Uterus (tissue), 4 donors: Measurements from ENCODE around the gene STX16. TPM values are rescaled to one million over a fixed set of nuclear protein-coding genes. Genes with fewer than 3 reads are reported as not detected.

Source experiments
- DNase-seq, 2 donors: peaks; one replicate each; pipeline ENCODE4 v3.0.0-alpha.2; 2019 to 2020
- H3K27ac ChIP-seq, 2 donors: fragments of 200-600 bp; sonication (generic); 1 replicate in 1 of 2; 2 replicates in 1 of 2; pipeline ENCODE4 v1.5.1; 2016 to 2018
- H3K27me3 ChIP-seq, 2 donors: fragments of 200-600 bp; sonication (generic); one replicate each; pipeline ENCODE4 v1.5.1; 2018 to 2019; ENCODE audit warnings: control low read depth in 1 of 2
- H3K36me3 ChIP-seq, 2 donors: fragments of 200-600 bp; sonication (generic); one replicate each; pipeline ENCODE4 v1.5.1; 2019; ENCODE audit warnings: control low read depth in 1 of 2
- H3K4me1 ChIP-seq, 2 donors: fragments of 200-600 bp; sonication (generic); one replicate each; pipeline ENCODE4 v1.5.1; 2018 to 2019; ENCODE audit warnings: control low read depth in 1 of 2
- H3K4me3 ChIP-seq, 2 donors: fragments of 200-600 bp; sonication (generic); 1 replicate in 1 of 2; 2 replicates in 1 of 2; pipeline ENCODE4 v1.5.1; 2018 to 2019; ENCODE audit warnings: mild to moderate bottlenecking in 1 of 2
- H3K9me3 ChIP-seq, 2 donors: fragments of 200-600 bp; sonication (generic); one replicate each; pipeline ENCODE4 v1.5.1; 2019; ENCODE audit warnings: control low read depth in 1 of 2
- CTCF ChIP-seq, 4 experiments: fragments of 200-600 bp in 2 of 4; fragments of 450-650 bp in 2 of 4; sonication (generic) in 2 of 4; IDR thresholded peaks; one replicate each; pipeline ENCODE4 v1.5.1; 2016 to 2019; ENCODE audit warnings: antibody characterized with exemption in 4 of 4, mild to moderate bottlenecking in 2 of 4, moderate library complexity in 1 of 4
- POLR2A ChIP-seq, 2 donors: fragments of 450-650 bp; IDR thresholded peaks; one replicate each; pipeline ENCODE4 v1.6.1; 2016; ENCODE audit warnings: antibody characterized with exemption in 2 of 2, mild to moderate bottlenecking in 1 of 2, moderate library complexity in 1 of 2
- intact Hi-C: fragments of 100-400 bp; cut with DNase I; formaldehyde crosslinking; loops from one replicate; pipeline ENCODE4 v1.15.1; 2023; ENCODE audit warnings: low total_unique reads
- total RNA-seq, 4 donors: library from RNA; depleted of rRNA in 3 of 4; stranded (reverse); fragments of >200 nt in 3 of 4; gene quantifications; one replicate each; pipeline versions ENCODE4 v1.1.0 to v1.2.4, GENCODE V29; 2014 to 2023
- donor health status: DM: yes; HTN: yes; CAD: no.

Gene STX16
- total RNA-seq, 4 donors from 2014 or later: 32.6 to 82.7 (median 60.8) TPM

GRCh38 chr20:58715391-58715800 lies 64.3 kb downstream of the STX16 start:
- no peaks in the 10 kb centered on the region for H3K36me3 ChIP-seq
- no peak overlapping the region for H3K27ac ChIP-seq
- H3K27me3 ChIP-seq: no peaks in the 10 kb centered on the region
- intact Hi-C loops: no loop called here
- H3K9me3 ChIP-seq: no peaks in the 10 kb centered on the region
- peak in 1 of 2 donors; percentile 5 for DNase-seq
- TF ChIP-seq POLR2A (IDR thresholded peaks at IDR 0.05): no peak
- no peak for TF ChIP-seq CTCF (IDR thresholded peaks at IDR 0.05)
- H3K4me1 ChIP-seq: no peaks in the 10 kb centered on the region
- no peak overlapping the region for H3K4me3 ChIP-seq

GRCh38 chr20:58715801-58716475 lies 64.9 kb downstream of the STX16 start:
- H3K9me3 ChIP-seq: no peaks in the 10 kb centered on the region
- H3K4me1 ChIP-seq: no peaks in the 10 kb centered on the region
- no peak overlapping the region for H3K4me3 ChIP-seq
- DNase-seq: no peak
- intact Hi-C loops: no loop called here
- TF ChIP-seq CTCF (IDR thresholded peaks at IDR 0.05) (no peak), POLR2A (IDR thresholded peaks at IDR 0.05) (no peak)
- no peak overlapping the region for H3K27ac ChIP-seq
- H3K27me3 ChIP-seq: no peaks in the 10 kb centered on the region
- H3K36me3 ChIP-seq: no peaks in the 10 kb centered on the region

- intact Hi-C loops: no loop called here
- no peak overlapping the region for H3K27ac ChIP-seq
- no peaks in the 10 kb centered on the region for H3K36me3 ChIP-seq
- no peak overlapping the region for H3K4me3 ChIP-seq
- H3K4me1 ChIP-seq: no peaks in the 10 kb centered on the region
- TF ChIP-seq CTCF (IDR thresholded peaks at IDR 0.05) (no peak), POLR2A (IDR thresholded peaks at IDR 0.05) (no peak)
- DNase-seq: peak; percentile 13 to 17
- no peaks in the 10 kb centered on the region for H3K27me3 ChIP-seq
- H3K9me3 ChIP-seq: no peaks in the 10 kb centered on the region
Measured at GRCh38 chr20:58716476-58717277, 65.6 kb downstream of the STX16 start.

GRCh38 chr20:58717278-58718091 lies 66.4 kb downstream of the STX16 start:
- H3K27me3 ChIP-seq: no peaks in the 10 kb centered on the region
- H3K9me3 ChIP-seq: no peaks in the 10 kb centered on the region
- H3K4me3 ChIP-seq: no peak overlapping the region
- TF ChIP-seq CTCF (IDR thresholded peaks at IDR 0.05) (no peak), POLR2A (IDR thresholded peaks at IDR 0.05) (no peak)
- no peak overlapping the region for H3K27ac ChIP-seq
- intact Hi-C loops: no loop called here
- no peaks in the 10 kb centered on the region for H3K4me1 ChIP-seq
- no peaks in the 10 kb centered on the region for H3K36me3 ChIP-seq
- peak; percentile 12 to 13 for DNase-seq
